ENCODE results near the gene SHC3. TPM values are rescaled to one million over a fixed set of nuclear protein-coding genes. Genes with fewer than 3 reads are reported as not detected.

Gene SHC3
- total and polyA plus RNA-seq, 9 of the 15 experiments (the other 6 are each of a cell fraction or from before 2014, with no cell fraction given) = not detected

GRCh38 chr9:88986776-88987175 lies 191.8 kb downstream of the SHC3 start (continued):
- TF ChIP-seq ZZZ3 (IDR thresholded peaks at IDR 0.05) (no peak), ZNF282 (CRISPR knock-in tag; IDR thresholded peaks at IDR 0.05) (no peak), ZNF583 (CRISPR knock-in tag; IDR thresholded peaks at IDR 0.05) (no peak), TAF1 (IDR thresholded peaks at IDR 0.05; ENCODE audit: control insufficient read depth, extremely low read depth, insufficient read depth, low read length, severe bottlenecking) (no peak), FOSL1 (tag; conservative IDR thresholded peaks at IDR 0.05) (no peak), ETS2 (tag; IDR thresholded peaks at IDR 0.05; ENCODE audit: borderline replicate concordance, poor library complexity, severe bottlenecking) (no peak), SP2 (IDR thresholded peaks at IDR 0.05; ENCODE audit: extremely low read depth, low read depth, low read length, poor library complexity, severe bottlenecking) (no peak), EP400 (IDR thresholded peaks at IDR 0.05) (no peak), ZNF79 (CRISPR knock-in tag; IDR thresholded peaks at IDR 0.05; ENCODE audit: low read depth) (no peak), POLR2A (conservative IDR thresholded peaks at IDR 0.05) (no peak), ZNF184 (CRISPR knock-in tag; IDR thresholded peaks at IDR 0.05) (no peak), RBM39 (optimal IDR thresholded peaks at IDR 0.05; ENCODE audit: low read depth, low read length) (no peak), MAFF (IDR thresholded peaks at IDR 0.05; ENCODE audit: low read length) (no peak), ZNF561 (CRISPR knock-in tag; conservative IDR thresholded peaks at IDR 0.05) (no peak), HCFC1 (IDR thresholded peaks at IDR 0.05; ENCODE audit: low read depth, low read length) (no peak), POLR3A (IDR thresholded peaks at IDR 0.05; ENCODE audit: borderline replicate concordance, extremely low read depth, insufficient read depth, insufficient read length) (no peak)
- TF ChIP-seq, protein P1, sequence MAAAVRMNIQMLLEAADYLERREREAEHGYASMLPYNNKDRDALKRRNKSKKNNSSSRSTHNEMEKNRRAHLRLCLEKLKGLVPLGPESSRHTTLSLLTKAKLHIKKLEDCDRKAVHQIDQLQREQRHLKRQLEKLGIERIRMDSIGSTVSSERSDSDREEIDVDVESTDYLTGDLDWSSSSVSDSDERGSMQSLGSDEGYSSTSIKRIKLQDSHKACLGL (CRISPR knock-in tag; IDR thresholded peaks at IDR 0.05; ENCODE audit: borderline replicate concordance, poor library complexity, severe bottlenecking) = no peak
